Mucosa of descending colon (tissue), 3 donors: ENCODE results near the gene TMEM178B. TPM values are rescaled to one million over a fixed set of nuclear protein-coding genes. Genes with fewer than 3 reads are reported as not detected.

Experiments used
- ATAC-seq: fragments of 200-7000 bp; cut with Tn5 transposase; one replicate; pipeline ENCODE4 v1.9.1; 2020; ENCODE audit warnings: mild to moderate bottlenecking, moderate library complexity
- DNase-seq, 3 donors: peaks; one replicate each; pipeline ENCODE4 v3.0.0-alpha.2; 2020
- H3K36me3 ChIP-seq: fragments of 200-600 bp; one replicate; pipeline ENCODE4 v1.8.0; 2021; ENCODE audit warnings: low read depth, mild to moderate bottlenecking
- H3K4me1 ChIP-seq: fragments of 200-600 bp; one replicate; pipeline ENCODE4 v1.8.0; 2021; ENCODE audit warnings: low read depth, mild to moderate bottlenecking
- H3K4me3 ChIP-seq: fragments of 200-600 bp; one replicate; pipeline ENCODE4 v1.8.0; 2021; ENCODE audit warnings: mild to moderate bottlenecking
- H3K9me3 ChIP-seq: fragments of 200-600 bp; one replicate; pipeline ENCODE4 v1.8.0; 2021; ENCODE audit warnings: mild to moderate bottlenecking
- intact Hi-C, 2 donors: fragments of 100-400 bp; cut with DNase I in 1 of 2; cut with micrococcal nuclease in 1 of 2; formaldehyde crosslinking; loops; one replicate each; pipeline versions ENCODE4 v1.11.0 to v1.11.1; 2022; cut with DNase I, micrococcal nuclease
- total RNA-seq, 3 donors: library from RNA; stranded (reverse); fragmentation: NEBNext Ultra II Directional in 2 of 3; extraction: Animal tissue kit (Norgen Biotek cat#: 25700) in 2 of 3; gene quantifications; one replicate each; pipeline versions ENCODE4 v1.2.1 to v1.2.4, GENCODE V29; 2021 to 2023
- TF ChIP-seq, protein P1 (sequence below): fragments of 200-600 bp; IDR thresholded peaks from one replicate; pipeline ENCODE4 v1.8.0; 2022; ENCODE audit warnings: antibody characterized with exemption, mild to moderate bottlenecking
- donor health status: DM: no; HTN: no; CAD: no; lungs with moderate emphysema.
- donor health status: DM: no; HTN: no; CAD: no.
- donor health status: DM: no; HTN: yes; CAD: no.

Gene TMEM178B
- total RNA-seq, 3 donors from 2014 or later, result 0.22 to 2.0 (median 0.32) TPM

DNA sequence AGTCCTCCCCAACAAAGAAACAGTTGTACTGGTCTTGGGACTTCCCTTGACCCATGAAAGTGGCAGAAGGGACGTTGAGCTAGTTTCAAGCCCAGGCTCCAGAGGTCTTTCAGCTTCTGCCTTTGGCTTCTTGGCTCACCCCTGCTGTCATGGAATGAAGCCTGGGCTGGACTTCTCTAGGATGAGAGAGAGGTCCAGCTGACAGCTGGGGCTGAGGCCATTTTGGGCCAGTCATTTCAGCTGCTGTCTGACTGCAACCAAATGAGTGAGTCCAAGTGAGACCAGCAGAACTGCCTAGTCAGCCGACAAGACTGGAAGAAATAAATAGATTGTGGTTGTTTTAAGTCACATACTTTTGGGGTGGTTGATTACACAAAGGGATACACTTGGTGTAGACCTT lies 76.6 kb downstream of the TMEM178B start:
- TF ChIP-seq, protein P1, sequence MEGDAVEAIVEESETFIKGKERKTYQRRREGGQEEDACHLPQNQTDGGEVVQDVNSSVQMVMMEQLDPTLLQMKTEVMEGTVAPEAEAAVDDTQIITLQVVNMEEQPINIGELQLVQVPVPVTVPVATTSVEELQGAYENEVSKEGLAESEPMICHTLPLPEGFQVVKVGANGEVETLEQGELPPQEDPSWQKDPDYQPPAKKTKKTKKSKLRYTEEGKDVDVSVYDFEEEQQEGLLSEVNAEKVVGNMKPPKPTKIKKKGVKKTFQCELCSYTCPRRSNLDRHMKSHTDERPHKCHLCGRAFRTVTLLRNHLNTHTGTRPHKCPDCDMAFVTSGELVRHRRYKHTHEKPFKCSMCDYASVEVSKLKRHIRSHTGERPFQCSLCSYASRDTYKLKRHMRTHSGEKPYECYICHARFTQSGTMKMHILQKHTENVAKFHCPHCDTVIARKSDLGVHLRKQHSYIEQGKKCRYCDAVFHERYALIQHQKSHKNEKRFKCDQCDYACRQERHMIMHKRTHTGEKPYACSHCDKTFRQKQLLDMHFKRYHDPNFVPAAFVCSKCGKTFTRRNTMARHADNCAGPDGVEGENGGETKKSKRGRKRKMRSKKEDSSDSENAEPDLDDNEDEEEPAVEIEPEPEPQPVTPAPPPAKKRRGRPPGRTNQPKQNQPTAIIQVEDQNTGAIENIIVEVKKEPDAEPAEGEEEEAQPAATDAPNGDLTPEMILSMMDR, result no peak
- intact Hi-C loops, result no loop called here
- no peaks in the 10 kb centered on the region for H3K36me3 ChIP-seq
- H3K4me1 ChIP-seq, result no peaks in the 10 kb centered on the region
- no peaks in the 10 kb centered on the region for H3K9me3 ChIP-seq
- DNase-seq (no peak), ATAC-seq (no peak)
- H3K4me3 ChIP-seq, result no peak overlapping the region

DNA sequence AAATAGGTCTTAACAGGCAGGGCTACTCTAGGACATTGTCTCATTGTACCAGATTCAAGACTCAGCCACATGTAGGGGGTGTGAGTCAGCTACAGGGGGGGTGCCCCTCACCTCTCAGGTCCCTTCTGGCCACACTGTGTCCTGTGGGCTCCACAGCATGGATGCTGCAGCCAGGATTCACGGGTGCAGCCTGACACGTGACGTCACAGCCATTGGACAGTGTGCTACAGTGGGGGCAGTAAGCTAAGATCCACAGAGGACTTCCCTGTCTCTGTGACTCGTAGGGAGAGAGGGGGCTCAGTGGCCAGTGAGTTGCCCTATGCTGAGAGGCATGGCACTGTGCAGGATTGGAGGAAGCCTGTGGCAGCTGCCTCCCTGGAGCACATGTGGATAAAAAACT lies 77.9 kb downstream of the TMEM178B start:
- intact Hi-C loops, result no loop called here
- Histone ChIP-seq H3K9me3 (no peaks in the 10 kb centered on the region), H3K4me3 (no peak overlapping the region), H3K4me1 (no peaks in the 10 kb centered on the region), H3K36me3 (no peaks in the 10 kb centered on the region)
- DNase-seq, result no peak
- TF ChIP-seq, protein P1, result no peak
- no peak for ATAC-seq

DNA sequence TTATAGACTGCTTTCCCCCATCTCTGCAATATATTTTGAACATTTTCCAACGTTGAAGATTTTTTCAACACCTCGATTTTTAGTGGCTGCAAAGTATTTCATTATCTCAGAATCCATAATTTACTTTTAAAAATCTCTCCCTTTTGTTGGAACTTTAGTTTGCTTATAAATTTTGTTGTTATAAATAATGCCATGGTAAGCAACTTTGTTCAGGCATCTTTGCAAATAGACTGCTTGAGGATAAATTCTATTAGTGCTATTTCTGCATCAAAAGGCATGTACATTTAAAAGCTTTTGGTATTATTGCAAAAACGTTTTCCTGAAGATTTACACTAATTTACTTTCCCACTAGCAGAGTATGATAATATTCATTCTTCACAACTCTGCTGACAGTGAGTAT lies 79.4 kb downstream of the TMEM178B start:
- Histone ChIP-seq H3K9me3 (no peaks in the 10 kb centered on the region), H3K36me3 (no peaks in the 10 kb centered on the region), H3K4me3 (no peak overlapping the region), H3K4me1 (no peaks in the 10 kb centered on the region)
- ATAC-seq, result no peak
- no peak for DNase-seq
- TF ChIP-seq, protein P1, result no peak
- intact Hi-C loops, result no loop called here

DNA sequence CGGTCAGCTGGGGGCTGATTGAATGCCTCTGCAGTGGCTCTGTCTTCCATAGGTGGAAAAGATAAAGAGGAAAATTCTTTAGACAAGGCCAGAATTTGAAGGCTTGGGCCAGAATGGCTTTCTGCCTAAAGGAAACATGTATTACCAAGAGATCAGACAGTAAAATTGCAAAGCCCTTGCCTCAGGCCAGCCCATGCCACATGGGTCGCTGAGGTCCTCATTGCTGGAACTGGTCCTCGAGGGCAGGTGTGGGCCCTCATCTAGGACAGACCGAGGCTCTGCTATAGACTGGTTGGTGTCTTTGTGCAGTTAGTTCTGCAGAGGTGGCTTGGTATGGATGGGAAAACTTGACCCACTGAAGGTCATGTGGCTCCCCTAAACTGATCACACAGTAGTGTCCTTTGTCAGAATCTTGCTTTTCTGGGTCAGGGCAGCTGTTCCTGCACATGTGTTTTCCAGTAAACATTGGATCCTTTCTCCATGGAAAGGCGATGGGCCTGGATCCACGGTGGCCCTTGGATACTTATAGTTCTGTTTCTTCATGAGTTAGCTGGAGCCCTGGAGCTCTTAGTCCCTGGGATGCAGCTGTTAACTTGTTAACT lies 80.4 kb downstream of the TMEM178B start:
- ATAC-seq (no peak), DNase-seq (no peak)
- TF ChIP-seq, protein P1, result no peak
- Histone ChIP-seq H3K4me3 (no peak overlapping the region), H3K4me1 (no peaks in the 10 kb centered on the region), H3K9me3 (no peaks in the 10 kb centered on the region), H3K36me3 (no peaks in the 10 kb centered on the region)
- intact Hi-C loops, result no loop called here

DNA sequence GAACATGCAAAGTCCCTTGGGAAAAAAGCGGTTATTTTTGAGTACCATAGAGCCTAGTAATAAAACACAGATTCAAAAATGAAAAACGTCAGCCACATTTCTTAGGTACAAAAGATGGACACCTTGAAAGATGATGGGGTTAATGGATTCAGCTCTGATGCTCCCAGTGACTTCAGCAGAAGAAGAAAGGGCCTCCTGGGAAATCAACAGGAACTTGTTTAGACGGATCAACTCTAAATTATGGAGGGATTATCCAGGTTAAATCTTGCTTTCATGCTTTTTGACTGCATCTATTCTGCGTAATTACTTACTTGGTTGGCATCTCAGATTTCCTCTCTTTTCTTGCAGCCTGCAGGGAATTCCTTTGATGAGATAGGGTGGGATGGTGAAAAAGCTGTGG lies 82.5 kb downstream of the TMEM178B start:
- TF ChIP-seq, protein P1, result no peak
- DNase-seq (no peak), ATAC-seq (no peak)
- Histone ChIP-seq H3K36me3 (no peaks in the 10 kb centered on the region), H3K4me3 (no peak overlapping the region), H3K9me3 (no peaks in the 10 kb centered on the region), H3K4me1 (no peaks in the 10 kb centered on the region)
- intact Hi-C loops, result no loop called here
